IPS DF 6.9 (cell line): ENCODE data around the gene RAB28.

Experiments used
- DNase-seq: peaks from one replicate; pipeline ENCODE4 v3.0.0-alpha.2; 2013; ENCODE audit warnings: low read depth, low spot score
- H3K27ac ChIP-seq: one replicate; pipeline ENCODE4 v1.5.1; 2013; ENCODE audit warnings: low read length, control low read depth
- H3K27me3 ChIP-seq: 2 replicates; pipeline ENCODE4 v1.6.1; 2013; ENCODE audit warnings: mild to moderate bottlenecking, low read length; ENCODE audit not compliant: control insufficient read depth, insufficient read depth
- H3K36me3 ChIP-seq: 2 replicates; pipeline ENCODE4 v1.6.1; 2013; ENCODE audit warnings: low read length; ENCODE audit not compliant: control insufficient read depth, insufficient read depth
- H3K4me1 ChIP-seq: 2 replicates; pipeline ENCODE4 v1.6.1; 2013; ENCODE audit warnings: low read length; ENCODE audit not compliant: control insufficient read depth, insufficient read depth
- H3K4me3 ChIP-seq: 2 replicates; pipeline ENCODE4 v1.5.1; 2013; ENCODE audit warnings: mild to moderate bottlenecking, low read length
- H3K9me3 ChIP-seq: 2 replicates; pipeline ENCODE4 v1.6.1; 2013; ENCODE audit warnings: low read length, inconsistent platforms; ENCODE audit not compliant: control insufficient read depth, insufficient read depth
- WGBS: extraction: QIAGEN DNeasy Blood & Tissue Kit; methylation state at CpG from one replicate; pipeline ENCODE4 v1.1.7; 2013; ENCODE audit warnings: mixed read lengths, missing lambda C conversion rate; ENCODE audit not compliant: insufficient read length, insufficient coverage; 5-methylcytosine and 5-hydroxymethylcytosine counted together

The RAB28 gene

GRCh38 chr4:13484122-13484748, at the start of gene RAB28:
Gene RAB28 (minus strand): TSS chr4:13484340.
- H3K9me3 ChIP-seq: no peaks in the 10 kb centered on the region
- DNase-seq: peak; percentile 76

GRCh38 chr4:13531625-13531998, 47.5 kb upstream of the RAB28 start:
- Histone ChIP-seq H3K36me3 (no peaks in the 10 kb centered on the region), H3K27ac (no peak overlapping the region), H3K27me3 (peaks cover 94% of the 10 kb centered on the region), H3K9me3 (no peaks in the 10 kb centered on the region), H3K4me1 (peaks cover 12% of the 10 kb centered on the region), H3K4me3 (no peak overlapping the region)
- no CpG with 5 or more reads among the region's 8 CpGs for WGBS
- no peak for DNase-seq

More at GRCh38 chr4:13484122-13484748, at the start of gene RAB28:
- WGBS: no CpG with 5 or more reads among the region's 59 CpGs
- no peak within 1 kb of the TSS for H3K27ac ChIP-seq
- H3K27me3 ChIP-seq: no peaks in the 10 kb centered on the region
- no peaks in the 10 kb centered on the region for H3K4me1 ChIP-seq
- H3K4me3 ChIP-seq: peak within 1 kb of the TSS; percentile 91
- H3K36me3 ChIP-seq: no peaks in the 10 kb centered on the region

- Histone ChIP-seq H3K4me3 (no peak overlapping the region; the same call in 1 of the 2 replicates), H3K4me1 (peaks cover 12% of the 10 kb centered on the region), H3K27ac (no peak overlapping the region), H3K27me3 (peaks cover 93% of the 10 kb centered on the region), H3K9me3 (no peaks in the 10 kb centered on the region), H3K36me3 (no peaks in the 10 kb centered on the region)
- WGBS: no CpG with 5 or more reads among the region's 35 CpGs
- no peak for DNase-seq
Measured at GRCh38 chr4:13530823-13531624, 46.9 kb upstream of the RAB28 start.

GRCh38 chr4:13529128-13529919, 45.2 kb upstream of the RAB28 start:
- no CpG with 5 or more reads among the region's 37 CpGs for WGBS

GRCh38 chr4:13528821-13529127, 44.6 kb upstream of the RAB28 start:
- Histone ChIP-seq H3K4me1 (peaks cover 12% of the 10 kb centered on the region; the same call in 1 of the 2 replicates), H3K27me3 (peaks cover 93% of the 10 kb centered on the region), H3K4me3 (no peak overlapping the region), H3K27ac (no peak overlapping the region), H3K36me3 (no peaks in the 10 kb centered on the region), H3K9me3 (peaks cover 4% of the 10 kb centered on the region; the same call in 1 of the 2 replicates)
- DNase-seq: no peak
- WGBS: no CpG with 5 or more reads among the region's 5 CpGs

More at GRCh38 chr4:13529128-13529919, 45.2 kb upstream of the RAB28 start:
- H3K27me3 ChIP-seq: peaks cover 93% of the 10 kb centered on the region
- H3K36me3 ChIP-seq: no peaks in the 10 kb centered on the region
- peaks cover 2% of the 10 kb centered on the region; the same call in 1 of the 2 replicates for H3K9me3 ChIP-seq
- H3K4me1 ChIP-seq: peaks cover 12% of the 10 kb centered on the region; the same call in 1 of the 2 replicates
- H3K4me3 ChIP-seq: no peak overlapping the region
- no peak overlapping the region for H3K27ac ChIP-seq
- DNase-seq: no peak

- Histone ChIP-seq H3K27me3 (peaks cover 94% of the 10 kb centered on the region), H3K9me3 (peaks cover 4% of the 10 kb centered on the region; the same call in 1 of the 2 replicates), H3K27ac (no peak overlapping the region), H3K36me3 (no peaks in the 10 kb centered on the region), H3K4me1 (peaks cover 12% of the 10 kb centered on the region; the same call in 1 of the 2 replicates), H3K4me3 (no peak overlapping the region)
- no CpG with 5 or more reads among the region's 35 CpGs for WGBS
- no peak for DNase-seq
Measured at GRCh38 chr4:13527981-13528820, 44.1 kb upstream of the RAB28 start.

- Histone ChIP-seq H3K36me3 (no peaks in the 10 kb centered on the region), H3K4me3 (no peak overlapping the region), H3K27me3 (peaks cover 94% of the 10 kb centered on the region), H3K27ac (no peak overlapping the region), H3K9me3 (peaks cover 4% of the 10 kb centered on the region; the same call in 1 of the 2 replicates), H3K4me1 (peaks cover 12% of the 10 kb centered on the region; the same call in 1 of the 2 replicates)
- DNase-seq: no peak
- no CpG with 5 or more reads among the region's 46 CpGs for WGBS
Measured at GRCh38 chr4:13527192-13527980, 43.2 kb upstream of the RAB28 start.

GRCh38 chr4:13526658-13527057, 42.5 kb upstream of the RAB28 start:
- Histone ChIP-seq H3K4me1 (peaks cover 12% of the 10 kb centered on the region; the same call in 1 of the 2 replicates), H3K27ac (no peak overlapping the region), H3K9me3 (peaks cover 4% of the 10 kb centered on the region; the same call in 1 of the 2 replicates), H3K27me3 (peaks cover 96% of the 10 kb centered on the region), H3K36me3 (no peaks in the 10 kb centered on the region), H3K4me3 (no peak overlapping the region)
- no CpG with 5 or more reads among the region's 3 CpGs for WGBS
- DNase-seq: no peak

GRCh38 chr4:13525606-13526281, 41.6 kb upstream of the RAB28 start:
- no peak overlapping the region for H3K4me3 ChIP-seq
- no peak overlapping the region for H3K27ac ChIP-seq
- WGBS: no CpG with 5 or more reads among the region's 4 CpGs
- peaks cover 4% of the 10 kb centered on the region; the same call in 1 of the 2 replicates for H3K9me3 ChIP-seq
- no peaks in the 10 kb centered on the region for H3K36me3 ChIP-seq
- H3K4me1 ChIP-seq: peaks cover 8% of the 10 kb centered on the region; the same call in 1 of the 2 replicates
- H3K27me3 ChIP-seq: peaks cover 95% of the 10 kb centered on the region
- DNase-seq: no peak
